NCI-H748 (cell line): ENCODE results near the gene ACOT7.

Source experiments
- DNase-seq: peaks from one replicate; lab custom pipeline; 2025; ENCODE audit not compliant: unreplicated experiment; lab: John Stamatoyannopoulos, UW

Gene ACOT7

GRCh38 chr1:6365047-6365446 lies 28.5 kb downstream of the ACOT7 start:
- DNase-seq: no peak

GRCh38 chr1:6363085-6363884 lies 30.3 kb downstream of the ACOT7 start:
- DNase-seq: peak; percentile 57

- DNase-seq: no peak
Measured at GRCh38 chr1:6361124-6361775, 32.3 kb downstream of the ACOT7 start.

- no peak for DNase-seq
Measured at GRCh38 chr1:6360517-6361070, 33.0 kb downstream of the ACOT7 start.

GRCh38 chr1:6360117-6360496 lies 33.5 kb downstream of the ACOT7 start:
- DNase-seq: no peak

- no peak for DNase-seq
Measured at GRCh38 chr1:6359216-6360116, 34.1 kb downstream of the ACOT7 start.

GRCh38 chr1:6358757-6359201 lies 34.8 kb downstream of the ACOT7 start:
- DNase-seq: peak; percentile 4

GRCh38 chr1:6358144-6358624 lies 35.4 kb downstream of the ACOT7 start:
- no peak for DNase-seq

- no peak for DNase-seq
Measured at GRCh38 chr1:6357243-6357936, 36.2 kb downstream of the ACOT7 start.

- no peak for DNase-seq
Measured at GRCh38 chr1:6355621-6356020, 37.9 kb downstream of the ACOT7 start.

- no peak for DNase-seq
Measured at GRCh38 chr1:6354659-6355317, 38.8 kb downstream of the ACOT7 start.

- no peak for DNase-seq
Measured at GRCh38 chr1:6353955-6354658, 39.5 kb downstream of the ACOT7 start.

- DNase-seq: no peak
Measured at GRCh38 chr1:6353619-6353954, 40.0 kb downstream of the ACOT7 start.

GRCh38 chr1:6352138-6352563 lies 41.4 kb downstream of the ACOT7 start:
- no peak for DNase-seq

- no peak for DNase-seq
Measured at GRCh38 chr1:6351480-6352137, 42.0 kb downstream of the ACOT7 start.

GRCh38 chr1:6350416-6351088 lies 43.0 kb downstream of the ACOT7 start:
- DNase-seq: no peak

GRCh38 chr1:6349254-6349943 lies 44.2 kb downstream of the ACOT7 start:
- no peak for DNase-seq
